GM19023 (cell line): Measurements from ENCODE around the gene RER1.

Experiments used
- ATAC-seq: cut with Tn5 transposase; IDR thresholded peaks from one replicate; pipeline ENCODE4 v1.9.1; 2021; ENCODE audit warnings: mild to moderate bottlenecking, moderate library complexity; ENCODE audit not compliant: unreplicated experiment

The RER1 gene

DNA sequence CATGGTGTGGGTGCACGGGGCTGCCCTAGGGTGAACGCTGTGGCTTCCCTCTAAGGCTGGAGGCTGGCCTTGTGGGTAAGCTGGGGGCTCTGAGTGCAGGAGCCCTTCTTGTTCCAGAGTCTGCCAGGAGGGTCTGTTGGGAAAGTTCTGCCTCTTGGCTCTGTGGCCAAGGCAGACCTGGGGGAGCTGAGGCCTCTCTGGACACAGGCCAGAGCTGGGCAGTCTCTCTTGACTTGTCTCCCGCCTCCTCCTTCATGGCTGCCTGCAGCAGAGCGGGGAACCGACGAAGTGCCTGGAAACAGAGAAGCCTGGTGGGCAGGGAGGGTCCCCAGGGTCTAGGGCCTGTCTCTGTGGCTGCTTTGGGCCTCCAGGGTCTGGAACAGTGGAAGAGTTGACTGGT is 51.0 kb downstream of the RER1 start:
- ATAC-seq = no peak

DNA sequence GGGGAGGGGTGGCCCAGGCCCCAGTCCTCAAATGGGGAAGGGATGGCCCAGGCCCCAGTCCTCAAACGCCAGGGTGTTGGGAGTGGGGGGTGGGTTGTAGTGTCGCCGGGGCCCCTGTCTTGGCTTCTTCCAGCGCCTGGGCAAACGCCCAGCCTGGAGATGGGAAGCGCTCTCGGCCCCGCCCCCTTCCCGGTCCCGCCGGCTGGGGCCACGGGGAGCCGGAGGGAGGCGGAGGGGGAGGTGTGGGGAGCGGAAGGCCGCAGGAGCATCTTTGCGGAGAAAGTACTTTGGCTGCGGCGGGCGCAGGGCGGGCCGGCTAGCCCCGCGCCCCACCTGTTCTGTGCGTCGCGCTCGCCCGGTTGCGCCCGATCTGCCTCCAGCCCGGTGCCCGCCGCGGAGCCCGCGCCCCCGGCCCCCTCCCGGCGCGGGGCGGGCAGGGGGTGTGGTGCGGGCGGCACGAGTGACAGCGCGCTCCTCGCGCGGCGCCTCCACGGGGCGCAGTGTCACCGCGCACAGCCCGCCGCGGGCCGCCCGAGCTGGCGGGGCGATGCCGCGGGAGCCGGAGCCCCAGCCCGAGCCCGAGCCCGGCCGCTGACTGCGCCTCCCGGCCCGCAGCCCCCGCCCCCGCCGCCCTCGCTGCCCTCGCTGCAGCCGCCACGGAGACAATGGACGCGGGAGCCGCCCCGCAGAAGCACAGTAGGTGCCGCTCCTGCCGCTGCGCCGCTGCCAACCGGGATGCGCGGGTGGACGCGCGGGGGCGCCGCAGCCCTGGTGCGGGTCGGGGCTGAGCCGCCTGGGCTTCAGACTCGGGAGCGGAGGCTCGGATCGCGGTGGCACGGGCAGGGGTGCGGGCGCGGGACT is 51.9 kb downstream of the RER1 start:
- ATAC-seq = no peak

DNA sequence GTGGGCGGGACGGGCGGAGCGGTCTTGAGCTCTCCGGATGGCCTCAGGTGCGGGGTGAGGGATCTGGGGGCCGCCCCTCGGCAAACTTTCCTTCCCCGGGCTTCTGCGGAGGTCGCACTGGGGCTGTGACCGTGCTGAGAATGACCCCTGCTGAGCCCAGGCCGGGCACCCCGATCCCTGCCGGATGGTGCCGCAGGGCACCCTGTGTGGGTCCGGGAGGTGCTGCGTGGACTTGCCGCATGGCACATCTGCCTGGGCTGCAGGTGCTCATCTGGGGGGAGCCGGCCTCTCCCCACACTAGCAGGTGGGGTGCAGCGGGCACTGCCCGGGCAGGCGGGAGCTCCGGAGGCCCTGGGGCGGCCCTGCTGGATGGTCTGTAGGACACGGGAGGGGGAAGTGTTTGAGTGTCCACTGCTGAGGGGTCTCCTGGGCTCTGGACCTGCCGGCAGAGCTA is 52.5 kb downstream of the RER1 start:
- ATAC-seq = no peak

DNA sequence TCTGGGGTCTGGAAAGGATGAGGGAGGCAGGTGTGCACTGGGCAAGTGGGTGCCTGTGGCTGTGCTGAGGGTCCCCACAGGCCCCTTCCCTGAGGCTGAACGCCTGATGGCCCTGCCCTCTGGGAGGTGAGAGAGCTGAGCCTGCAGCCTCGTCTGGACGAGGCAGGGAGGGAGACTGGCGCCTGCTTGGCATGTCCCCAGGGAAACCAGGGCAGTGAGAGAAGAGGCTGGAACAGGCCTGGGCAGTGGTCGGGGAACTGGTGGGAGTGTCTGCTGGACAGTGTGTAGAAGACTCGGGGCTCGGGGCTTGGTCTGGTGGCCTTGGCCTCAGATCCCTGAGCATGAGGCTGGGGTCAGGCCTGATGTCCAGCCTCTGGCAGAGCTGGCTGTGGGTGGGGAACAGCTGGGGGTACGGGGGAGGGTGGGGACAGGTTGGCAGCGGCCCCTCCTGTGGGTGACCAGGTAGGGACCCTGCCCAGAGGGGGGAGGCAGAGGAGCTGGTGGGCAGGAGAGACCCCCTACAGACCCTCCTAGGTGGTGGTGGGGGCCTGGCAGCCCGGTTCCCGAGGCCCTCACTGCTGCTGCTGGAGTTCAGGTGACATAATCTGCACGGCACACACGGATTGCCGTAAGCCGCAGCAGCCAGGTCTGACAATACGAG is 53.7 kb downstream of the RER1 start:
- ATAC-seq = no peak

DNA sequence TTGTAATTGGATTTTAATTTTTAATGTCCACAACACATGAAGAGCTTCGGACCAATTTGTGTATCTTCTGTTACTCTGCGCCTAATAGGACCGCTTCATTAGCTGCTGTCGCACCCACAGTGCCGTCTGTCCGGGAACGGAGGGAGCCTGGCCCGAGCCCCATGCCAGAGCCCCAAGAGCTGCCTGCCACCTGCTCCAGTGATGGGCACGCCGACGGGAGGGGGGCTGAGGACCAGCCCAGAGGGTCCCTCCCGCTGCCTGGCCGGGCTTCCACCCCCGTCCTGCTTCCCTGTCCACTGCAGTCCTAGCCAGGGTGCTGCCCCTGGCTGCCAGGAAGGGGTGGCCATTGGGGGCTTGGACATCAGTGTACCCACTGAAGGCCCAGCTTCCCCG is 54.2 kb downstream of the RER1 start:
- ATAC-seq = no peak

DNA sequence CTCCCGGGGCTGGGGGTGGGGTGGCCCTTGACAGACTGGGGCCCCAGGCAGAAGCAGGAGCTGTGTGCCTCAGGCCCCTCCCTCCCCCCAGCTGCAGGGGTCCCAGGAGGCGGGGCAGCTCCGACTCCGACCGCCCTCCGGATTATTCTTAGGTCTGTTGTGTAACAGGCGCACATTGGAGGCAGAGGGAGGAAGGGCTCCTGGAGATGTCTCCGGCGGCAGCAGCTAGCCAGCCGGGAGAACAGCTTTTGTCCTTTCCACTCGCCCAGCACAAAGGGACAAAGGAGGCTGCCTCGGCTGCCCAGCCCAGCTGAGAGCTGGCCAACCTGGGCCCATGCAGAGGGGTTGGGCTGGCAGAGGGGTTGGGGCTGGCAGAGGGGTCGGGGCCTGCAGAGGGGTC is 54.8 kb downstream of the RER1 start:
- ATAC-seq = no peak

DNA sequence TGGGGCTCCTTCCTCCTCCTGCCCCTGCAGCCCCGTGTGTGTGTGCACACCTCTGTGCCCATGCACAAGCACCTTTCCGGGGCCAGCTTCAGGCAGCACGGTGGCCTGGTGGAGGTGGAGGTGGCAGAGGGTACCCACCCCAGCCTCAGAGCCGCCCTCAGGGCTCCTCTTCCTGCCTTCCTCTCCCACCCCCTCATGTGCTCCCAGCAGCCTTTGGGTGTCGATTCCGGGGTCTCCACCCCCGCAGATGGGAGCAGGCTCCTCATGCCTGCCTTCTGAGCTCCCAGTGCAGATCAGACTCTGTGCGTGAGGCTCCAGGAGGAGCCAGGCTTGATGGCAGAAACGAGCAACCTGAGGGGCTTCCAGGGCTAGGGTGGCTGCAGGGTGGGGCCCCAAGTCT is 55.2 kb downstream of the RER1 start:
- ATAC-seq = no peak

DNA sequence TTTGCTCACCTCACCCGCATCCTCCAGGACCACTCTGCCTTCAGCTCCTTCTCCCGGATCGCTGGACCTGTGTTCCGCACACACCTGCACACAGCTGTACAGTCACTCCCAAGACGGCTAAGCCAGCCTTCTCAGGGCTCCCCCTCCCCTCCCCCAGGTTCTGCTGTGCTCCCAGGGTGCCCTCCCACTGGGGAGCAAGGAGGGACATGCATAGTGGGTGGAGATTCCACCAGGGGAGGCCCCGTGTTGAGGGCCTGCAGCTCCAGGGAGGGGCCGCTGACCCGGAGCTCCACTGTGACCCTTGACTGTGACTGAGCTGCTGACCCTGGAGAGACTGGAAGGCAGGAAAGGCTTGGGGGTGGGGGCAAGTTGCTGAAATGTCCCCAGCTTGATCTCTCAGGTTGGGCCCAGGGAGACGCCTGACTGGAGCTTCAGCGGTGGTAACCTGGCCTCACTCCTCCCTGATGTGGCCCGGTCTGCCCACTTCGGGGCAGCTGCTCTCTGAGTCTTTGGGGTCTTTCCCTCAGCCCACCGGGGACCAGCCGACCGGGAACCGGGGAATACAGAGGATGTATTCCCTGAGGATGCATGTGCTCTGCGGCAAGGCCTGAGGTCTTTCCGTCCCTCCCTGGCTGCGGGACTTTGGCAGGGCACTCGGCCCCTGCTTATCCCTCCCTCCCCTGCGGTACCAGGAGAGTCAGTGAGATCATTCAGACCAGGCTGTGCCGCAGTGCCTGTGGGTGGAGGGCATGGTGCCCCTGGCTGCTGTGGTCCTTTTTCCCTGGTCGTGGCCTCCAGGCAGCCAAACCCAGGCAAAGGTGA is 55.8 kb downstream of the RER1 start:
- ATAC-seq = no peak

DNA sequence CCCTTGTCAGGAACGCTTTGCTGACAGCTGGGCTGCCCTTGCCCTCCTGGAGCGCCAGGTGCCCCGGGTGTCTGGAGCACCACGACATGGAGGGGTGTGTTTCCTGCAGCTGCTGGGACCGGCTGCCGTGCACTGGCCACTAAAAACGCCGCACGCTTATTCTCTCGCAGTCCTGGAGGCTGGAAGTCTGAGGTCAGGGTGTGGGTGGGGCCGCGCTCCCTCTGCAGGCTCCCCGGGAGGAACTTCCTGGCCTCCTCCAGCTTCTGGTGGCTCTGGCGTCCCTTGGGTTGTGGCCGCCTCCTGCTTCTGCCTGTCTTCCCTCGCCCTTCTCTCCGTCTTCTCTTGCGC is 56.4 kb downstream of the RER1 start:
- no peak for ATAC-seq

DNA sequence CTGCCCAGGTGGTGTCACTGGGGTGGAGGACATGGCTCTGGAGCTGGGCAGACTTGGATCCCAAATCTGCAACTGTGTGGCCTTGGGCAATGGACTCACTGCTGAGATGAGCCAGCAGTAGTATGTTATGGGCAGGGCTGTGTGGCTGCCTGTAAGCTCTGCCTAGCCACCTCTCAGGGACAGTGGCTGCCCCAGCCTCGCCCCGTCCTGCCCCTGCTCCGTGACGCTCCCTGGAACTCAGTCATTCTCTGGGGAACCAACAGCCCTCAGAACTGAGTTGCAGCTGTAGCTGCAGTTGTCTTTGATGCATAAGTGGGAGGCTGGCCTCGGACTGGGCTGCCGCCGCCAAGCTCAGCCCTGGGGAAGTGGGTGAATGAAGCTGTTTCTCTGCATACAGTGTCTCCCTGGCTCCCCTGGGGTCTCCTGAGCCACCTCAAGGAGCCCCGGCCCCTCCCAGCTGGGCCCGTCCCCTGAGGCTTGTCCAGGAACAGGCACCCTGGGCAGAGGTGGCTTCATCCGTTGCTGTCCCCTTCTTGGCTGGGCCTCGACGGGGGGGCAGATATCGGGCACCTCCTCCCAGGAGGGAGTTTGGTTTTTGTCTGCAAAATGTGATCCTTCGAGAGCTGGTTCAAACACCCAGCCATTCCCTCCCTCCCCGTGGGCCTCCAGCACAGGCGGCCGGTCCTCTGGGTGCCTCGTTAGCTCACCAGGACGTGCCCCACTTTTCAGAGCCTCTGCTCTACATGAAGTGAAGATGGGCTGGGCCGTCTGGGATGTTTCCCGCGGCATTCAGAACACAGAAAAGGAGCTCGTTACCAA is 58.2 kb downstream of the RER1 start:
- ATAC-seq = no peak

DNA sequence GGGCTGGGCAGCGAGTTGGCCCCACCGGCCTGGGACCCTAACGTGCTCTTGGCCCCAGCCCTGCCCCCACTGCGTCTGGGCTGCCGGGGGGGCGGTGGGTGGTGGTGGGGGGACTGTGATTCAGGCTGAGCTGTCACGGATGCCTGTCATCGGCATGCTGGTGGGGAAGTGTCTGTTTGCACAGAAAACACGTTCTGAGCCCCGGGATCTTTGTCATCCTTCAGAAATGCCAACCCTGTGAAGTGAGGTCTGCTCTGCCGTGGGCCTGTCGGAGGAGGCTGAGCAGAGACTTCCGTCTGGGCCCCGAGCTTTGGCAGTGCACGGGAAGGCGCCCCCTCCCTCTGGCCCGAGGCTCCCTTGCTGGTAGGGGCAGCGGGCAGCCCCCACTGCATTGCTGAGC is 60.1 kb downstream of the RER1 start:
- no peak for ATAC-seq

DNA sequence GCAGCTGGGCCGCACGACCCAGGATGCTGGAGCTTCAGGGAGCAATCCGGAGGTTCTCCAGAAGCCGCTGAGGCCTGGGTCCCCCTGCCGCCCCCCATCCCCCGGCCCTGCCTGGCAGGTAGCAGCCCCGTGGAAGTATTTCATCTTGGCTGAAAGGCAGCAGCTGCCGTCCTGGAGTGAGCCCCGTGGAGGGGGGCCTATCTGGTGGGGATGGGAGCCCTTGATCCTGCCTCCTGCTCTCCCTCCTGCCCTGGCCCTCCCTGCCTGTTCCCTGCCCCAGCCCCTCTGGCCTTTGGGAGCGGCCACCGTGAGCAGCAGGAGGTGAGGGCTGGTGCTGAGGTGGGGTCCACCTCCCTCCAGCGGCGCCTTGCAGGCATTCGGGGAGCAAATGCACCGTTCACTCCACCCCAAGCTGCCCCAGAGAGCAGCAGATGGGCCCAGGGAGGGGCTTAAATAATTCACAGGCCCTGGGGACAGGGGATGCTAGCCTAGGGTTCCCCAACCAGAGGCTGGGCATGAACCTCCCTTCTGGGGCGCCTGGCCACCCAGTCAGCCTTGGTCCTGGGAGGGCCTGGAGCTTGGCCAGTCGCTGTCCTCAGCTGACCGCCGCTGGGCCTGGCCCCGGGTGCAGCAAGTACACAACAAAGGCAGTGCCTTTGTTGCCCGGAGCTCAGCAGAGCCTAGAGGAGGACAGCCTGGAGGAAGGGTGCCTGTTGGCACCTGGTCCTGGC is 60.7 kb downstream of the RER1 start:
- ATAC-seq = no peak

DNA sequence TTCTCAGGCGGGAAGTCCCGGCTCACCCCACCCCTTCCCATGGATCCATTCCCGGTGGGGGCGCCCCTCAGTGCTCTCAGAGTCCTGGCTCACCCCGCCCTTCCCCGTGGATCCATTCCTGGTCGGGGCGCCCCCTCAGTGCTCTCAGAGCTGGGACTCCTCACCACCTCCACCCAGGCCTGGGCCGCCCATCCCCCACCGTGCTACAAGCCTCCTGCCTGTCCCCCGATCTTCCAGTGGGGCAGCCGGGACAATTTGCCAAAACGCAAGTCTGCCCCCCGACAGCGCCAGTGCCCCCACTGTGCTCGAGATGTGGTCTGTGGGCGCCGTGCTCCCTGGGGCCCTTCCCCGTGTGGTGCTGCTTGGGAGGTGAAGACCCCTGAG is 61.3 kb downstream of the RER1 start:
- no peak for ATAC-seq

DNA sequence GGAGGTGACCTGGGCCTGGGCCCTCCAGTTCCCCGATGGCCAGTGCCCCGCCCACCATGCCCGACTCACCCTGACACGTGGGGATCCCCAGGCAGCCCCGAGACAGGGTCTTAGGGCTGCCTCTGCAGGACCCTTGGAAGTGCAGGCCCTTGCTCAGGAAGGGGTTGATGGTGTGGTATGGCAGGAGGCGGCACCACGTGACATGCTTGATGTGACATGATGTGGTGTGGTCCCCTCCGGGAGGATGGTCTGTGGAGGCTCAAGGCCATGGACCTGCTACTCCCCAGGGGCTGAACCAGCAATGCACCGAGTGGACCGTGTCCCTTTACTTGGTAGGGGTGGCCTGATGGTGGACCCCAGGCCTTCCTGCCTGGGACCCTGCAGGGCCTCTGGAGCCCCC is 62.6 kb downstream of the RER1 start:
- no peak for ATAC-seq
